GM12872 (cell line): ENCODE data around the gene TEX29.

Experiments used
- CTCF ChIP-seq: IDR thresholded peaks from 3 replicates; pipeline ENCODE4 v1.5.1; 2011; ENCODE audit warnings: low read depth, mild to moderate bottlenecking, low read length, moderate library complexity; ENCODE audit not compliant: insufficient read depth

Gene TEX29

GRCh38 chr13:111317571-111318345 is 2.7 kb upstream of the TEX29 start:
- no peak for TF ChIP-seq CTCF

GRCh38 chr13:111318386-111318785 is 2.1 kb upstream of the TEX29 start:
- TF ChIP-seq CTCF: no peak

GRCh38 chr13:111319521-111319920 is 921 bp upstream of the TEX29 start:
- TF ChIP-seq CTCF: no peak

- no peak for TF ChIP-seq CTCF
These were observed 1.8 kb downstream of the TEX29 start for GRCh38 chr13:111322001-111322915.

- TF ChIP-seq CTCF: no peak
These were observed 2.5 kb downstream of the TEX29 start for GRCh38 chr13:111322916-111323331.

GRCh38 chr13:111323549-111323948 is 3.1 kb downstream of the TEX29 start:
- TF ChIP-seq CTCF: no peak

- no peak for TF ChIP-seq CTCF
These were observed 3.7 kb downstream of the TEX29 start for GRCh38 chr13:111323950-111324651.
